HEK293 (cell line): ENCODE results near the gene SPRR2A.

Experiments
- CTCF ChIA-PET: fragments of 350-600 bp; formaldehyde crosslinking; extraction: SDS; loops from one replicate; lab custom pipeline; 2021; ENCODE audit warnings: antibody characterized with exemption; lab: Yijun Ruan, JAX
- POLR2A ChIA-PET: fragments of 300-600 bp; formaldehyde crosslinking; extraction: SDS; loops from one replicate; lab custom pipeline; 2020; ENCODE audit warnings: antibody characterized with exemption, inconsistent platforms; lab: Yijun Ruan, JAX
- H3K27ac ChIP-seq: fragments of 200-500 bp; sonication (Bioruptor generic); 2 replicates; pipeline ENCODE4 v1.5.1; 2014; ENCODE audit warnings: low read depth, low read length, control low read depth, inconsistent platforms; ENCODE audit errors: extremely low read depth
- H3K36me3 ChIP-seq, 2 experiments: fragments of 200-500 bp in 1 of 2; sonication (Bioruptor generic) in 1 of 2; 1 replicate in 1 of 2; 2 replicates in 1 of 2; pipeline ENCODE4 v1.5.1; 2014 to 2017; ENCODE audit warnings: inconsistent platforms in 2 of 2, low read length in 2 of 2; ENCODE audit not compliant: control insufficient read depth in 2 of 2, insufficient read depth in 1 of 2
- H3K4me1 ChIP-seq: fragments of 200-500 bp; sonication (Bioruptor generic); 2 replicates; pipeline ENCODE4 v1.5.1; 2014; ENCODE audit warnings: mild to moderate bottlenecking, low read length, inconsistent platforms; ENCODE audit not compliant: control insufficient read depth, insufficient read depth
- H3K4me3 ChIP-seq: 2 replicates; pipeline ENCODE4 v1.5.1; 2011; ENCODE audit warnings: low read depth, mild to moderate bottlenecking, control low read depth, low read length, moderate library complexity
- H3K9me3 ChIP-seq: fragments of 200-500 bp; sonication (Bioruptor generic); 2 replicates; pipeline ENCODE4 v1.5.1; 2014; ENCODE audit warnings: low read depth, low read length, inconsistent platforms; ENCODE audit not compliant: control insufficient read depth, insufficient read depth
- KLF8 ChIP-seq: fragments of 450-650 bp; formaldehyde crosslinking; IDR thresholded peaks from 2 replicates; pipeline ENCODE4 v1.5.1; 2016; ENCODE audit warnings: missing biosample characterization, missing genetic modification characterization
- PRDM1 ChIP-seq: fragments of 450-650 bp; formaldehyde crosslinking; IDR thresholded peaks from 2 replicates; pipeline ENCODE4; 2016; ENCODE audit warnings: missing biosample characterization, missing genetic modification characterization
- RBAK ChIP-seq: fragments of 450-650 bp; formaldehyde crosslinking; IDR thresholded peaks from 2 replicates; pipeline ENCODE4 v1.5.1; 2016; ENCODE audit warnings: missing biosample characterization, missing genetic modification characterization
- SETDB1 ChIP-seq: IDR thresholded peaks from one replicate; pipeline ENCODE4 v1.6.1; 2017; ENCODE audit warnings: mild to moderate bottlenecking, low read length, moderate library complexity, mixed read lengths; ENCODE audit not compliant: insufficient read length
- WT1 ChIP-seq: fragments of 450-650 bp; formaldehyde crosslinking; IDR thresholded peaks from 2 replicates; pipeline ENCODE4 v1.5.1; 2016; ENCODE audit warnings: missing biosample characterization, missing genetic modification characterization
- ZBTB10 ChIP-seq: fragments of 450-650 bp; formaldehyde crosslinking; IDR thresholded peaks from 2 replicates; pipeline ENCODE4 v1.5.1; 2016; ENCODE audit warnings: missing biosample characterization, missing genetic modification characterization
- ZBTB6 ChIP-seq: fragments of 450-650 bp; formaldehyde crosslinking; IDR thresholded peaks from 2 replicates; pipeline ENCODE4 v1.5.1; 2017; ENCODE audit warnings: missing biosample characterization, missing genetic modification characterization
- ZBTB7A ChIP-seq: fragments of 450-650 bp; formaldehyde crosslinking; IDR thresholded peaks from 2 replicates; pipeline ENCODE4 v1.5.1; 2016; ENCODE audit warnings: low read depth, missing biosample characterization, missing genetic modification characterization
- ZFP41 ChIP-seq: fragments of 450-650 bp; formaldehyde crosslinking; IDR thresholded peaks from 2 replicates; pipeline ENCODE4 v1.5.1; 2016; ENCODE audit warnings: missing biosample characterization, missing genetic modification characterization, borderline replicate concordance
- ZNF138 ChIP-seq: fragments of 450-650 bp; formaldehyde crosslinking; IDR thresholded peaks from 2 replicates; pipeline ENCODE4 v1.5.1; 2016; ENCODE audit warnings: missing biosample characterization, missing genetic modification characterization, borderline replicate concordance
- ZNF169 ChIP-seq: fragments of 450-650 bp; formaldehyde crosslinking; IDR thresholded peaks from 2 replicates; pipeline ENCODE4 v1.5.1; 2016; ENCODE audit warnings: missing biosample characterization, missing genetic modification characterization
- ZNF202 ChIP-seq: fragments of 450-650 bp; formaldehyde crosslinking; IDR thresholded peaks from 2 replicates; pipeline ENCODE4 v1.5.1; 2016; ENCODE audit warnings: missing biosample characterization, missing genetic modification characterization, borderline replicate concordance
- ZNF221 ChIP-seq: fragments of 450-650 bp; formaldehyde crosslinking; IDR thresholded peaks from 2 replicates; pipeline ENCODE4 v1.5.1; 2017; ENCODE audit warnings: missing biosample characterization, missing genetic modification characterization, borderline replicate concordance
- ZNF274 ChIP-seq, 2 experiments: fragments of 200-500 bp in 1 of 2; fragments of 450-650 bp in 1 of 2; sonication (Bioruptor generic) in 1 of 2; formaldehyde crosslinking in 1 of 2; IDR thresholded peaks; 2 replicates each; pipeline versions ENCODE4 v1.5.1 to v1.6.1; 2014 to 2016; ENCODE audit warnings: borderline replicate concordance in 1 of 2, inconsistent platforms in 1 of 2, low read length in 1 of 2, missing biosample characterization in 1 of 2, missing genetic modification characterization in 1 of 2
- ZNF341 ChIP-seq: fragments of 450-650 bp; formaldehyde crosslinking; IDR thresholded peaks from 2 replicates; pipeline ENCODE4; 2016; ENCODE audit warnings: low read depth, missing biosample characterization, missing genetic modification characterization
- ZNF394 ChIP-seq: fragments of 450-650 bp; formaldehyde crosslinking; IDR thresholded peaks from 2 replicates; pipeline ENCODE4 v1.5.1; 2016; ENCODE audit warnings: missing biosample characterization, missing genetic modification characterization, mild to moderate bottlenecking, moderate library complexity, borderline replicate concordance
- ZNF473 ChIP-seq: fragments of 450-650 bp; formaldehyde crosslinking; IDR thresholded peaks from 2 replicates; pipeline ENCODE4 v1.5.1; 2017; ENCODE audit warnings: missing biosample characterization, missing genetic modification characterization
- ZNF48 ChIP-seq: fragments of 450-650 bp; formaldehyde crosslinking; IDR thresholded peaks from 2 replicates; pipeline ENCODE4 v1.5.1; 2016; ENCODE audit warnings: missing biosample characterization, missing genetic modification characterization
- ZNF521 ChIP-seq: fragments of 450-650 bp; formaldehyde crosslinking; IDR thresholded peaks from 2 replicates; pipeline ENCODE4 v1.5.1; 2017; ENCODE audit warnings: missing biosample characterization, mild to moderate bottlenecking, missing genetic modification characterization
- ZNF561 ChIP-seq: fragments of 450-650 bp; IDR thresholded peaks from 2 replicates; pipeline ENCODE4 v1.5.1; 2018; ENCODE audit warnings: missing biosample characterization, missing genetic modification characterization, borderline replicate concordance
- ZNF670 ChIP-seq: fragments of 450-650 bp; formaldehyde crosslinking; IDR thresholded peaks from 2 replicates; pipeline ENCODE4 v1.5.1; 2016; ENCODE audit warnings: missing biosample characterization, missing genetic modification characterization, low read depth
- ZNF747 ChIP-seq: fragments of 450-650 bp; formaldehyde crosslinking; IDR thresholded peaks from 2 replicates; pipeline ENCODE4 v1.5.1; 2016; ENCODE audit warnings: missing biosample characterization, missing genetic modification characterization
- ZNF792 ChIP-seq: fragments of 450-650 bp; formaldehyde crosslinking; IDR thresholded peaks from 2 replicates; pipeline ENCODE4 v1.5.1; 2016; ENCODE audit warnings: missing biosample characterization, missing genetic modification characterization
- ZNF843 ChIP-seq: fragments of 450-650 bp; formaldehyde crosslinking; IDR thresholded peaks from 2 replicates; pipeline ENCODE4 v1.5.1; 2016; ENCODE audit warnings: missing biosample characterization, missing genetic modification characterization
- ZSCAN5A ChIP-seq: fragments of 450-650 bp; formaldehyde crosslinking; IDR thresholded peaks from 2 replicates; pipeline ENCODE4 v1.5.1; 2016; ENCODE audit warnings: missing biosample characterization, missing genetic modification characterization

SPRR2A gene

GRCh38 chr1:153095764-153096163, 38.5 kb upstream of the SPRR2A start (continued):
- no peak for TF ChIP-seq ZNF670
- no peak for TF ChIP-seq ZNF521 (tag by site-specific recombination)
- TF ChIP-seq ZNF747 (tag by site-specific recombination), result no peak
- no peak for TF ChIP-seq ZNF221 (tag by site-specific recombination)
- TF ChIP-seq ZNF341, result no peak
- TF ChIP-seq ZNF274 (IDR thresholded peaks at IDR 0.05; ENCODE audit: low read length), result no peak
- no peak for TF ChIP-seq ZNF274 (tag by site-specific recombination; IDR thresholded peaks at IDR 0.05; ENCODE audit: borderline replicate concordance)
- no peak for TF ChIP-seq RBAK (tag by site-specific recombination)
- no peak for TF ChIP-seq ZNF792
- TF ChIP-seq PRDM1 (tag by site-specific recombination), result no peak
- TF ChIP-seq ZNF843, result no peak

- Histone ChIP-seq H3K4me1 (no peaks in the 10 kb centered on the region), H3K36me3 (no peaks in the 10 kb centered on the region), H3K4me3 (no peak within 1 kb of the TSS), H3K9me3 (no peaks in the 10 kb centered on the region), H3K27ac (no peak within 1 kb of the TSS)
- POLR2A ChIA-PET, result no interaction called here
- TF ChIP-seq ZNF473 (no peak), PRDM1 (tag by site-specific recombination) (no peak), ZSCAN5A (tag by site-specific recombination) (no peak), ZNF202 (tag by site-specific recombination) (no peak), SETDB1 (no peak), ZBTB10 (tag by site-specific recombination) (no peak), ZNF221 (tag by site-specific recombination) (no peak), ZNF561 (tag by site-specific recombination) (no peak), ZNF394 (tag by site-specific recombination) (no peak), ZBTB7A (tag by site-specific recombination) (no peak), ZFP41 (tag by site-specific recombination) (no peak), ZNF48 (tag by site-specific recombination) (no peak), KLF8 (tag by site-specific recombination) (no peak), ZBTB6 (tag by site-specific recombination) (no peak), WT1 (tag by site-specific recombination) (no peak), ZNF138 (tag by site-specific recombination) (no peak), ZNF169 (tag by site-specific recombination) (no peak)
- CTCF ChIA-PET, result no interaction called here
Measured at GRCh38 chr1:153094426-153094825, 37.1 kb upstream of the SPRR2A start, which contains the start of gene SPRR2E. SPRR2E (minus strand) TSS chr1:153094526; CDS start chr1:153093751, 775 bp downstream.
